Spinal cord (tissue), 10 donors: ENCODE data around the gene TMEM51. TPM values are rescaled to one million over a fixed set of nuclear protein-coding genes. Genes with fewer than 3 reads are reported as not detected.

Experiments
- DNase-seq, 6 donors: peaks; one replicate each; pipeline versions ENCODE4 v3.0.0 to v3.0.0-alpha.2; 2013 to 2015; ENCODE audit warnings: low spot score in 6 of 6, low read depth in 4 of 6
- H3K27ac ChIP-seq: one replicate; pipeline ENCODE4 v1.5.1; 2013; ENCODE audit warnings: low read depth, low read length, control low read depth
- H3K27me3 ChIP-seq: one replicate; pipeline ENCODE4 v1.6.1; 2013; ENCODE audit warnings: low read length; ENCODE audit not compliant: control insufficient read depth, insufficient read depth
- H3K36me3 ChIP-seq: one replicate; pipeline ENCODE4 v1.6.1; 2013; ENCODE audit warnings: low read length; ENCODE audit not compliant: control insufficient read depth, insufficient read depth
- H3K4me1 ChIP-seq: one replicate; pipeline ENCODE4 v1.6.1; 2013; ENCODE audit warnings: low read length; ENCODE audit not compliant: control insufficient read depth, insufficient read depth
- H3K4me3 ChIP-seq: one replicate; pipeline ENCODE4 v1.5.1; 2013; ENCODE audit warnings: low read depth, low read length, control low read depth
- H3K9me3 ChIP-seq: one replicate; pipeline ENCODE4 v1.6.1; 2013; ENCODE audit warnings: low read length; ENCODE audit not compliant: control insufficient read depth, insufficient read depth
- WGBS: methylation state at CpG from one replicate; pipeline ENCODE4 v1.1.5; 2013; ENCODE audit warnings: missing lambda C conversion rate; ENCODE audit not compliant: insufficient coverage; 5-methylcytosine and 5-hydroxymethylcytosine counted together
- polyA plus RNA-seq, 2 donors: library from polyadenylated mRNA; unstranded; fragments of 120-200 nt; gene quantifications; one replicate each; pipeline ENCODE4 v1.2.1, GENCODE V29; 2013; ENCODE audit not compliant: insufficient read length in 2 of 2
- total RNA-seq, 2 donors: library from RNA; depleted of rRNA in 1 of 2; stranded (reverse); fragments of 120-200 nt in 1 of 2; fragments of >200 nt in 1 of 2; gene quantifications; one replicate each; pipeline versions ENCODE4 v1.2.3 to v1.2.4, GENCODE V29; 2013 to 2014
- donor health status: healthy.

Gene TMEM51
- total and polyA plus RNA-seq, 4 donors: 3.9 to 14.4 (median 12.1) TPM

GRCh38 chr1:15189692-15190370, 36.3 kb downstream of the TMEM51 start:
- DNase-seq: no peak
- Histone ChIP-seq H3K9me3 (no peaks in the 10 kb centered on the region), H3K4me3 (no peak overlapping the region), H3K27me3 (no peaks in the 10 kb centered on the region), H3K36me3 (no peaks in the 10 kb centered on the region), H3K4me1 (peaks cover 38% of the 10 kb centered on the region), H3K27ac (no peak overlapping the region)
- WGBS: 89% methylated on average over 7 of the region's 8 CpGs

- Histone ChIP-seq H3K9me3 (no peaks in the 10 kb centered on the region), H3K36me3 (no peaks in the 10 kb centered on the region), H3K4me1 (peaks cover 47% of the 10 kb centered on the region), H3K27ac (no peak overlapping the region), H3K27me3 (no peaks in the 10 kb centered on the region), H3K4me3 (no peak overlapping the region)
- no peak for DNase-seq
- 84% methylated on average over 6 of the region's 8 CpGs for WGBS
Measured at GRCh38 chr1:15191267-15191666, 37.7 kb downstream of the TMEM51 start.

- Histone ChIP-seq H3K27me3 (no peaks in the 10 kb centered on the region), H3K27ac (no peak overlapping the region), H3K36me3 (no peaks in the 10 kb centered on the region), H3K4me1 (peaks cover 46% of the 10 kb centered on the region), H3K9me3 (no peaks in the 10 kb centered on the region), H3K4me3 (no peak overlapping the region)
- no peak for DNase-seq
- 82% methylated on average over 9 of the region's 13 CpGs for WGBS
Measured at GRCh38 chr1:15191770-15192169, 38.2 kb downstream of the TMEM51 start.

- Histone ChIP-seq H3K36me3 (no peaks in the 10 kb centered on the region), H3K4me3 (no peak overlapping the region), H3K4me1 (peaks cover 44% of the 10 kb centered on the region), H3K9me3 (no peaks in the 10 kb centered on the region), H3K27me3 (no peaks in the 10 kb centered on the region), H3K27ac (no peak overlapping the region)
- whole genome bisulfite sequencing: 41% methylated on average over 11 of the region's 12 CpGs
- DNase-seq: peak in 2 of 6 donors; percentile 29
Measured at GRCh38 chr1:15192916-15193550, 39.5 kb downstream of the TMEM51 start.

- H3K4me1 ChIP-seq: peaks cover 33% of the 10 kb centered on the region
- no peaks in the 10 kb centered on the region for H3K27me3 ChIP-seq
- no peak for DNase-seq
- H3K36me3 ChIP-seq: no peaks in the 10 kb centered on the region
- H3K27ac ChIP-seq: no peak overlapping the region
- 61% methylated on average over 5 of the region's 9 CpGs for WGBS
- H3K4me3 ChIP-seq: no peak overlapping the region
- H3K9me3 ChIP-seq: no peaks in the 10 kb centered on the region
Measured at GRCh38 chr1:15195420-15196052, 42.0 kb downstream of the TMEM51 start.

- Histone ChIP-seq H3K9me3 (no peaks in the 10 kb centered on the region), H3K27ac (no peak overlapping the region), H3K27me3 (no peaks in the 10 kb centered on the region), H3K36me3 (no peaks in the 10 kb centered on the region), H3K4me3 (no peak overlapping the region), H3K4me1 (peaks cover 36% of the 10 kb centered on the region)
- DNase-seq: no peak
- 64% methylated on average over 3 of the region's 9 CpGs for WGBS
Measured at GRCh38 chr1:15196069-15196468, 42.5 kb downstream of the TMEM51 start.

- peaks cover 41% of the 10 kb centered on the region for H3K4me1 ChIP-seq
- H3K27me3 ChIP-seq: no peaks in the 10 kb centered on the region
- no peak overlapping the region for H3K4me3 ChIP-seq
- no peak overlapping the region for H3K27ac ChIP-seq
- no peaks in the 10 kb centered on the region for H3K9me3 ChIP-seq
- no peaks in the 10 kb centered on the region for H3K36me3 ChIP-seq
- peak in 2 of 6 donors; percentile 43 to 48 for DNase-seq
- WGBS: 35% methylated on average over 8 of the region's 8 CpGs
Measured at GRCh38 chr1:15196807-15197530, 43.4 kb downstream of the TMEM51 start.

- DNase-seq: no peak
- Histone ChIP-seq H3K4me3 (no peak overlapping the region), H3K9me3 (no peaks in the 10 kb centered on the region), H3K36me3 (no peaks in the 10 kb centered on the region), H3K4me1 (peaks cover 36% of the 10 kb centered on the region), H3K27me3 (no peaks in the 10 kb centered on the region), H3K27ac (no peak overlapping the region)
- 89% methylated on average over 6 of the region's 12 CpGs for WGBS
Measured at GRCh38 chr1:15197591-15198447, 44.3 kb downstream of the TMEM51 start.

- H3K4me3 ChIP-seq: no peak overlapping the region
- H3K4me1 ChIP-seq: peaks cover 31% of the 10 kb centered on the region
- 95% methylated on average over 6 of the region's 8 CpGs for WGBS
- H3K27ac ChIP-seq: no peak overlapping the region
- H3K36me3 ChIP-seq: no peaks in the 10 kb centered on the region
- no peaks in the 10 kb centered on the region for H3K9me3 ChIP-seq
- no peaks in the 10 kb centered on the region for H3K27me3 ChIP-seq
- DNase-seq: no peak
Measured at GRCh38 chr1:15198684-15199083, 45.1 kb downstream of the TMEM51 start.
